ENCODE data around the gene ZDHHC12.

The ZDHHC12 gene

GRCh38 chr9:128690684-128691034 lies 33.3 kb downstream of the ZDHHC12 start:
- no peak for TF ChIP-seq CTCF (IDR thresholded peaks at IDR 0.05; ENCODE audit: low read depth, low read length)
- peak overlapping the region; percentile 95 for H3K4me3 ChIP-seq (ENCODE audit: low read depth, low read length)

- peak overlapping the region; percentile 95 for H3K4me3 ChIP-seq (ENCODE audit: low read depth, low read length)
- TF ChIP-seq CTCF (IDR thresholded peaks at IDR 0.05; ENCODE audit: low read depth, low read length) = no peak
Measured at GRCh38 chr9:128689820-128690683, 33.9 kb downstream of the ZDHHC12 start.

GRCh38 chr9:128689293-128689774 lies 34.6 kb downstream of the ZDHHC12 start:
- TF ChIP-seq CTCF (IDR thresholded peaks at IDR 0.05; ENCODE audit: low read depth, low read length) = no peak
- peak overlapping the region; percentile 58 for H3K4me3 ChIP-seq (ENCODE audit: low read depth, low read length)

GRCh38 chr9:128688501-128689292 lies 35.2 kb downstream of the ZDHHC12 start, which contains the start of gene SET:
TSS of gene SET (plus strand) at chr9:128689222. CDS start at chr9:128689583, 361 bp downstream.
- peak within 1 kb of the TSS; percentile 95 for H3K4me3 ChIP-seq (ENCODE audit: low read depth, low read length)
- TF ChIP-seq CTCF (IDR thresholded peaks at IDR 0.05; ENCODE audit: low read depth, low read length) = no peak

- no peak overlapping the region for H3K4me3 ChIP-seq (ENCODE audit: low read depth, low read length)
- no peak for TF ChIP-seq CTCF (IDR thresholded peaks at IDR 0.05; ENCODE audit: low read depth, low read length)
Measured at GRCh38 chr9:128687453-128687852, 36.5 kb downstream of the ZDHHC12 start.

- TF ChIP-seq CTCF (IDR thresholded peaks at IDR 0.05; ENCODE audit: low read depth, low read length) = no peak
- peak overlapping the region; percentile 18; the same call in 1 of the 2 replicates for H3K4me3 ChIP-seq (ENCODE audit: low read depth, low read length)
Measured at GRCh38 chr9:128685636-128686489, 38.1 kb downstream of the ZDHHC12 start.

Data from WI38 (cell line).